Gastrocnemius medialis (tissue), 4 donors: ENCODE measurements around the gene NAT9.

Experiments
- POLR2A ChIP-seq, 2 donors: fragments of 450-650 bp; IDR thresholded peaks; one replicate each; pipeline ENCODE4 v1.6.1; 2017; ENCODE audit warnings: antibody characterized with exemption in 2 of 2, mild to moderate bottlenecking in 2 of 2, moderate library complexity in 2 of 2
- TF ChIP-seq, protein P1 (sequence below), 5 experiments: fragments of 450-650 bp in 3 of 5; fragments of 200-600 bp in 2 of 5; sonication (generic) in 2 of 5; IDR thresholded peaks in 4 of 5; conservative IDR thresholded peaks in 1 of 5; 1 replicate in 4 of 5; 2 replicates in 1 of 5; pipeline ENCODE4 v1.5.1; 2016 to 2019; ENCODE audit warnings: antibody characterized with exemption in 5 of 5, mild to moderate bottlenecking in 3 of 5, moderate library complexity in 3 of 5

DNA sequence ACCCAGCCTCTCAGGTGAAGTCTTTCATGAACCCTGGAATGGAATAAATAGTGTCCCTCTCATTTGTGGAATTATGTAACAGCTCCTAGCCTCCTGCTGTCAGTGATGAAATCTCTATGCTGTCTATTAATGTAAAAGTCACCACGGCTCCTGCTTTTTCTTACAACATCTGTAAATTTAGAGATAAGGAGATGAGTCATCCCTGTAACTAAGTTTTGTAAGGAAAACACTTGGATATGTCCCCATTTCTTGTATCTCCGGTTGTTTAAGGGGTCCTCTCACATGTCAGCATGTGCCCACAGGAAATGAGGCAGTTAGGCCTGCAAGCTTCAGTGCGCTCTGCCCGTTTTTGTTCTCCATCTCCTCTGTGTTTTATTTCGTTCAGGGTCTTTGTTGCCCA, 2.8 kb upstream of the NAT9 start:
- no peak for TF ChIP-seq POLR2A (IDR thresholded peaks at IDR 0.05)
- TF ChIP-seq, protein P1, sequence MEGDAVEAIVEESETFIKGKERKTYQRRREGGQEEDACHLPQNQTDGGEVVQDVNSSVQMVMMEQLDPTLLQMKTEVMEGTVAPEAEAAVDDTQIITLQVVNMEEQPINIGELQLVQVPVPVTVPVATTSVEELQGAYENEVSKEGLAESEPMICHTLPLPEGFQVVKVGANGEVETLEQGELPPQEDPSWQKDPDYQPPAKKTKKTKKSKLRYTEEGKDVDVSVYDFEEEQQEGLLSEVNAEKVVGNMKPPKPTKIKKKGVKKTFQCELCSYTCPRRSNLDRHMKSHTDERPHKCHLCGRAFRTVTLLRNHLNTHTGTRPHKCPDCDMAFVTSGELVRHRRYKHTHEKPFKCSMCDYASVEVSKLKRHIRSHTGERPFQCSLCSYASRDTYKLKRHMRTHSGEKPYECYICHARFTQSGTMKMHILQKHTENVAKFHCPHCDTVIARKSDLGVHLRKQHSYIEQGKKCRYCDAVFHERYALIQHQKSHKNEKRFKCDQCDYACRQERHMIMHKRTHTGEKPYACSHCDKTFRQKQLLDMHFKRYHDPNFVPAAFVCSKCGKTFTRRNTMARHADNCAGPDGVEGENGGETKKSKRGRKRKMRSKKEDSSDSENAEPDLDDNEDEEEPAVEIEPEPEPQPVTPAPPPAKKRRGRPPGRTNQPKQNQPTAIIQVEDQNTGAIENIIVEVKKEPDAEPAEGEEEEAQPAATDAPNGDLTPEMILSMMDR (IDR thresholded peaks at IDR 0.05 in 4 of 5, conservative IDR thresholded peaks at IDR 0.05 in 1 of 5) = no peak
